GM21717 (cell line): ENCODE measurements around the gene SUSD3.
A peak's percentile ranks its signal among the peaks of the same experiment; 100 is the strongest.

ENCODE experiments used
- ATAC-seq: cut with Tn5 transposase; IDR thresholded peaks from one replicate; pipeline ENCODE4 v1.9.1; 2021; ENCODE audit warnings: mild to moderate bottlenecking, moderate library complexity; ENCODE audit not compliant: unreplicated experiment

The SUSD3 gene

GRCh38 chr9:93121316-93122241, 63.1 kb downstream of the SUSD3 start:
- ATAC-seq = no peak

- ATAC-seq = no peak
Measured at GRCh38 chr9:93122721-93123221, 64.3 kb downstream of the SUSD3 start.

- ATAC-seq = no peak
Measured at GRCh38 chr9:93123561-93124283, 65.2 kb downstream of the SUSD3 start.

GRCh38 chr9:93124793-93125192, 66.3 kb downstream of the SUSD3 start:
- ATAC-seq = no peak

- no peak for ATAC-seq
Measured at GRCh38 chr9:93125331-93125894, 66.9 kb downstream of the SUSD3 start.

GRCh38 chr9:93126151-93126781, 67.8 kb downstream of the SUSD3 start:
- no peak for ATAC-seq

GRCh38 chr9:93126825-93127368, 68.4 kb downstream of the SUSD3 start:
- ATAC-seq = no peak

GRCh38 chr9:93127395-93127911, 69.0 kb downstream of the SUSD3 start:
- ATAC-seq = no peak

- ATAC-seq = no peak
Measured at GRCh38 chr9:93128011-93128714, 69.7 kb downstream of the SUSD3 start.

- no peak for ATAC-seq
Measured at GRCh38 chr9:93128715-93129224, 70.3 kb downstream of the SUSD3 start.

GRCh38 chr9:93129286-93129685, 70.8 kb downstream of the SUSD3 start:
- ATAC-seq = no peak

- no peak for ATAC-seq
Measured at GRCh38 chr9:93129691-93130500, 71.4 kb downstream of the SUSD3 start.

GRCh38 chr9:93130861-93131481, 72.5 kb downstream of the SUSD3 start:
- no peak for ATAC-seq

GRCh38 chr9:93131599-93132286, 73.2 kb downstream of the SUSD3 start:
- no peak for ATAC-seq

GRCh38 chr9:93132287-93132927, 73.9 kb downstream of the SUSD3 start:
- no peak for ATAC-seq

GRCh38 chr9:93132946-93133680, 74.6 kb downstream of the SUSD3 start:
- ATAC-seq = no peak

- ATAC-seq = peak; percentile 32
Measured at GRCh38 chr9:93133681-93134014, 75.1 kb downstream of the SUSD3 start.
